Mesothelial cell of epicardium (in vitro differentiated cells): ENCODE results near the gene HID1. TPM values are rescaled to one million over a fixed set of nuclear protein-coding genes. Genes with fewer than 3 reads are reported as not detected.

Experiments used
- DNase-seq, 2 experiments: peaks; one replicate each; pipeline ENCODE4 v3.0.0; 2021; ENCODE audit warnings: low spot score in 2 of 2; ENCODE audit not compliant: unreplicated experiment in 2 of 2
- H3K27ac Mint-ChIP-seq: 2 replicates; pipeline ENCODE4 v1.8.0; 2021; ENCODE audit warnings: mixed read lengths
- H3K27me3 Mint-ChIP-seq: 2 replicates; pipeline ENCODE4 v1.8.0; 2021; ENCODE audit warnings: low read depth, mixed read lengths
- H3K36me3 Mint-ChIP-seq: 2 replicates; pipeline ENCODE4 v1.8.0; 2021; ENCODE audit warnings: mixed read lengths
- H3K4me1 Mint-ChIP-seq: 2 replicates; pipeline ENCODE4 v1.8.0; 2021; ENCODE audit warnings: mixed read lengths
- H3K4me3 Mint-ChIP-seq: 2 replicates; pipeline ENCODE4 v1.8.0; 2021; ENCODE audit warnings: mild to moderate bottlenecking, moderate library complexity, mixed read lengths
- H3K9me3 Mint-ChIP-seq: 2 replicates; pipeline ENCODE4 v1.8.0; 2021; ENCODE audit warnings: mixed read lengths
- total RNA-seq: library from RNA; stranded (reverse); gene quantifications from 3 replicates; pipeline ENCODE4 v1.2.1, GENCODE V29; 2021
- TF ChIP-seq, protein P1 (sequence below): fragments of 200-600 bp; sonication (generic); IDR thresholded peaks from one replicate; pipeline ENCODE4 v1.5.0; 2021; ENCODE audit warnings: antibody characterized with exemption; ENCODE audit not compliant: unreplicated experiment

HID1 gene
- total RNA-seq, 1 donor from 2014 or later: 50.7 TPM

DNA sequence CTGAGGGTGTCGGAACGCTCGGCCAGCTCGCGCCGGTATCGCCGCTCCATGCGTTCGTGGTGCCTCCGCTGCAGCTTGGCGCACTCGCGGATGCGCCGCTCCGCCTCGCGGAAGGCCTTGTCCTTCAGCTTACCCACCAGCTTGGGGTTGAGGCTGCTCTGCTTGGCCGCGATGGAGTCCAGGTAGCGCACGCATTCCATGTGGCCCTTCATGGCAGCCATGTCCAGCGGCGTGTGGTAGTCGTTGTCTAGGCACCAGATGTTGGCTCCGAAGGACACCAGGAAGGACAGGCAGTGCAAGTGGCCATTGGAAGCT, 52.3 kb downstream of the HID1 start:
- no peak for DNase-seq
- no peak overlapping the region for H3K27ac Mint-ChIP-seq
- no peaks in the 10 kb centered on the region for H3K36me3 Mint-ChIP-seq
- H3K27me3 Mint-ChIP-seq: peaks cover 28% of the 10 kb centered on the region
- H3K4me1 Mint-ChIP-seq: peaks cover 27% of the 10 kb centered on the region
- no peak overlapping the region for H3K4me3 Mint-ChIP-seq
- TF ChIP-seq, protein P1, sequence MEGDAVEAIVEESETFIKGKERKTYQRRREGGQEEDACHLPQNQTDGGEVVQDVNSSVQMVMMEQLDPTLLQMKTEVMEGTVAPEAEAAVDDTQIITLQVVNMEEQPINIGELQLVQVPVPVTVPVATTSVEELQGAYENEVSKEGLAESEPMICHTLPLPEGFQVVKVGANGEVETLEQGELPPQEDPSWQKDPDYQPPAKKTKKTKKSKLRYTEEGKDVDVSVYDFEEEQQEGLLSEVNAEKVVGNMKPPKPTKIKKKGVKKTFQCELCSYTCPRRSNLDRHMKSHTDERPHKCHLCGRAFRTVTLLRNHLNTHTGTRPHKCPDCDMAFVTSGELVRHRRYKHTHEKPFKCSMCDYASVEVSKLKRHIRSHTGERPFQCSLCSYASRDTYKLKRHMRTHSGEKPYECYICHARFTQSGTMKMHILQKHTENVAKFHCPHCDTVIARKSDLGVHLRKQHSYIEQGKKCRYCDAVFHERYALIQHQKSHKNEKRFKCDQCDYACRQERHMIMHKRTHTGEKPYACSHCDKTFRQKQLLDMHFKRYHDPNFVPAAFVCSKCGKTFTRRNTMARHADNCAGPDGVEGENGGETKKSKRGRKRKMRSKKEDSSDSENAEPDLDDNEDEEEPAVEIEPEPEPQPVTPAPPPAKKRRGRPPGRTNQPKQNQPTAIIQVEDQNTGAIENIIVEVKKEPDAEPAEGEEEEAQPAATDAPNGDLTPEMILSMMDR: no peak
- H3K9me3 Mint-ChIP-seq: no peaks in the 10 kb centered on the region

DNA sequence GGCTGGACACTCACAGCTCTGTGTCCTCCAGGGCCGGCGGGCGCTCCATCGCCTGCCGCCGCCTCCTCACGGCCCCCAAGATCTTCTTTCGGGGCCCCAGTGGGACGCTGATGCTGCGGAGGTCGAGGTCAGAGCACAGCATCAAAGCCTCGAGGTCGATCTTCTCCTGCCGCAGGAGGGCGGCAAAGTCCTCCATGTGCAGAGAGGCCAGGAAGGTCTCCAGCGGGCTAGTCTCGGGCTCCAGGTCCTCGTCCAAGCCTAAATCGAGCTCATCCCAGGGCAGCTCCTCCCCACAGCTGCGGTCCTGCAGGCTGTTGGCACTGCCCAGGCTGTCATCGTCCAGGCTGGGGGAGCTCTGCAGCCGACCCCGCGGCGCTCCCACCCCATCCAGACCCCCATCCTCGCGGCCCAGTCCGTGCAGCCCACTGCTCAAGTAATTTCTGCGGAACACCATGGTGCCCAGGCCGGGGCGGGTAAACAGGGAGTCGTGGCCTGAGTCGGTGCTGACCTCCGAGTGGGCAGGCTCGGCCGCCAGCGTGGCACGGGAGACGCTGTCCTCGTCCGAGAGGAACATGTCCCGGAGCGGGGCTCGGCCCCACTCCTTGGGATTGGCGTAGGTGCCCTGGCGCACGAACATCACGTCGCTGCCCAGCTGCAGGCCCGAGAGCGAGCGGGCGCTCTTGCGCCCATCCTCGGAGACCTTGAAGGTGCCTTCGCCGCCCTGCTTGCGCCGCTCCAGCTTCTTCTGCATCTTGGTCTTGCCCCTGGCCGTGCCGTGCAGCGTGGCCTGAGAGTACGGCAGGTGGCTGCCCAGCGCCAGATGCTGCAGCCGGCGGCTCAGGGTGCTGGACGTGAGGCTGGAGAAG, 52.9 kb downstream of the HID1 start:
- H3K9me3 Mint-ChIP-seq: no peaks in the 10 kb centered on the region
- no peak for DNase-seq
- peaks cover 26% of the 10 kb centered on the region for H3K4me1 Mint-ChIP-seq
- no peak overlapping the region for H3K4me3 Mint-ChIP-seq
- peaks cover 22% of the 10 kb centered on the region for H3K27me3 Mint-ChIP-seq
- H3K36me3 Mint-ChIP-seq: no peaks in the 10 kb centered on the region
- TF ChIP-seq, protein P1: no peak
- no peak overlapping the region for H3K27ac Mint-ChIP-seq

DNA sequence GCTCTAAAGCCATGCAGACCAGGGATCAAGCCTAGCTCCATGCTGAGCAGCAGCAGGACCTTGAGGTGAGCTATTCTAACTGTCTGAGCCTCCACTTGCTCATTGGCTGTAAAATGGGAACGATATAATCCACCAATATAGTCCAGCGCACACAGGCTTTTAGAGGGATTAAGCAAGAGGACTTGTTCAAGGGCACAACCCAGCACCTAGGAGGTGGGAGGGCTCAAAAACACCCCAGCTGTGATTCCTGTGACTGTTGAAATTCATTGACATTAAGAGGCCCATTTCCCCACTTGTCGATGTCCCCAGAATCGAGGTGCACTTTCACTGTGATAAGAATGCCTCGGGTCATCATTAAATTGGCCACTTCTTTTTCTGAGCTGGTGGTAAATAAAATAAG, 53.7 kb downstream of the HID1 start:
- peaks cover 17% of the 10 kb centered on the region for H3K27me3 Mint-ChIP-seq
- H3K27ac Mint-ChIP-seq: no peak overlapping the region

DNA sequence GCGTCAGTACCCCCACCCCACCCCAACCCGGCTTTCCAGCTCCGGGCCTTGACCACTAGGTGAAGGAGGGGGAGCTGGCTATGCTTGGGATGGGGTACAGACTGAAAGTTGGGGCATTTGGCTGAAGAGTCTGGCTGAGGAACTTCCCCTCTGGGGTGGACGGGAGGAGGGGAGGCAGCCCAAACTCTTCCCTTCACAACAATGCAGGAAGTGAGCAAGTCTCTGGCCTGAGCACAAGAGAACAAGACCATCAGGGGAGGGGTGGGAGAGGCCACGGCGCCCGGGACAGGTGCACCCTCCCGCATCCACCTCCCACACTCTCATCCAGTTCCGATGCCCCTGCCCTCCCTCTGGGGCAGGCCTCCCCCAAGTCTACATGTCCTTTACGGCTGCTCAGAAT, 55.1 kb downstream of the HID1 start:
- Mint-ChIP-seq H3K9me3 (peaks cover 3% of the 10 kb centered on the region), H3K27ac (no peak overlapping the region), H3K4me3 (no peak overlapping the region), H3K36me3 (peaks cover 2% of the 10 kb centered on the region), H3K4me1 (peaks cover 17% of the 10 kb centered on the region), H3K27me3 (peaks cover 6% of the 10 kb centered on the region)
- no peak for DNase-seq
- TF ChIP-seq, protein P1: no peak

More for the DNA sequence above, 53.7 kb downstream of the HID1 start:
- TF ChIP-seq, protein P1: no peak
- Mint-ChIP-seq H3K4me1 (peaks cover 21% of the 10 kb centered on the region), H3K4me3 (no peak overlapping the region), H3K9me3 (peaks cover 2% of the 10 kb centered on the region), H3K36me3 (peaks cover 2% of the 10 kb centered on the region)
- no peak for DNase-seq

DNA sequence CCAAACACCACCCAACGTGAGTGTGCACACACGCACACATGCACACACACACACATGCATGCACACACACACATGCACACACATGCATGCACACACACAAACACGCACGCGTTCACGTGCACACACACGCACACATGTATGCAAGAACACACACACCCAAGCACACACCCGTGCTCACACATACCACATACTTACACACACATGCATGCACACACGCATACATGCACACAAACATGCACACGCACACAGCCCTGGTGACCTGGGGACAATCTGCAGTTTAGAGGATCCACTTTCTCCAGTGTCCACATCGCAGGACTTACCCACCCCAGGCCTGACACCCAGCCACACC, 55.7 kb downstream of the HID1 start:
- Mint-ChIP-seq H3K27ac (no peak overlapping the region), H3K36me3 (peaks cover 2% of the 10 kb centered on the region), H3K4me3 (no peak overlapping the region), H3K4me1 (peaks cover 13% of the 10 kb centered on the region), H3K9me3 (peaks cover 3% of the 10 kb centered on the region), H3K27me3 (peaks cover 2% of the 10 kb centered on the region)
- TF ChIP-seq, protein P1: no peak
- DNase-seq: no peak
